Measurements from ENCODE around the gene CIZ1.
A peak's percentile ranks its signal among the peaks of the same experiment; 100 is the strongest.

The CIZ1 gene

GRCh38 chr9:128163027-128163515, 28.3 kb downstream of the CIZ1 start:
- DNase-seq (ENCODE audit: low spot score) = no peak

- DNase-seq (ENCODE audit: low spot score) = no peak
Observed at GRCh38 chr9:128162215-128163026, 29.0 kb downstream of the CIZ1 start.

GRCh38 chr9:128161215-128161902, 30.0 kb downstream of the CIZ1 start:
- DNase-seq (ENCODE audit: low spot score) = no peak

DNA sequence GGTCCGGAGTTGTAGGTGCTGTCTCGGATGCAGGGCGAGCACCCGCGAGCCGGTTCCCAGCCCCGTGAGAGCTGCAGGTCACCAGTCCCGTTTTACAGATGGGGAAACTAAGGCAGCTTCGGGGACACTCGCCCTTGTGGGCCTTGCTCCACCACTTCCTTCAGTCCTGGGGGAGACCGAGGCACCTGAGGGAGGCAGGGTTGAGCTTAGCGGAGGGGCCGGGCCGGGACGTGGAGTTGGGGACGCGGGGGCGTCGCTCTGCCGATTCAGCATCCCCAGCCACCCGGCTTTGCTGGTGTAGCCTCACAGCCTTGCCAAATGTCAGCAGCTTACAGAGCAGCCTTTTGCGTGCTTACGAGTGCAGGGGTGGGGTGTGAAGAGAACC, 30.8 kb downstream of the CIZ1 start:
- DNase-seq (ENCODE audit: low spot score) = peak; percentile 15

DNA sequence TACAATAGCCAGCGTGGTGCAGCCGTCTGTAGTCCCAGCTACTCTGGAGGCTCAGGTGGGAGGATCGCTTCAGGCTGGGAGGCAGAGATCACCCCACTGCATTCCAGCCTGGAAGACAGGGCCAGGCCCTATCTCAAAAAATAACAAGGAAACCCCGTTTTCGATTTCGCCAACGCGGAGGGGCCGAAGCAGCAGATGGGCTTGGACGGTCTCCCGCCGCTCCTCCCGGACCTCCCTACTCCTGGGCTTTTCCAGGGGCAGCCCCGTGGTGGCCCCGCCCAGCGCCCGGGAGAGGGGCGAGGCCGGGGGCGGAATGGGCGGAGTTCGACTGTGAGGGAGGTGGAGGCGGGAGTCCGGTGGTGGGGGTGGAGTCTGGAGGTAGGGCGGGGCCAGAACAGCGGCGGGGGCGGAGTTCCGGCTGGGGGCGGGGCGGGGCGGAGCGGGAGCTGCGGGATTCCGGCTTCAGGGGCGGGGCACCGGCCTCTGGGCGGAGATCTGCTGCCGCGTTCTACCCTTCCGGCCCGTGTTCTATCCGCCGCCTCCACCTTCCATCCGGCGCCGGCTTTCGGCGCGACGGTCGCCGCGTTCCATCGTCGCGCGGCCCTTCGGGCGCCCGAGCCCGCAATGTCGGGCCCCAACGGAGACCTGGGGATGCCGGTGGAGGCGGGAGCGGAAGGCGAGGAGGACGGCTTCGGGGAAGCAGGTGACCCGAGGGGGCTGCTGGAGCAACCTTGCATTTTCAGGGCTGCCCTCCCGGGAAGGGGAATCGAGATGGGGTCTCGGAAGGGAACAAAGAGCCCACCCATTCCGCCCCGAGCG, 31.4 kb downstream of the CIZ1 start, which contains the start of gene BBLN:
Gene BBLN, plus strand, starts transcription at position 482 of the 819 bp plus-strand sequence. Its CDS starts 143 bp downstream, at position 625.
- DNase-seq (ENCODE audit: low spot score) = peak; percentile 92

GRCh38 chr9:128159522-128159783, 31.9 kb downstream of the CIZ1 start:
- peak; percentile 60 for DNase-seq (ENCODE audit: low spot score)

GRCh38 chr9:128155736-128156500, 35.5 kb downstream of the CIZ1 start:
- no peak for DNase-seq (ENCODE audit: low spot score)

DNA sequence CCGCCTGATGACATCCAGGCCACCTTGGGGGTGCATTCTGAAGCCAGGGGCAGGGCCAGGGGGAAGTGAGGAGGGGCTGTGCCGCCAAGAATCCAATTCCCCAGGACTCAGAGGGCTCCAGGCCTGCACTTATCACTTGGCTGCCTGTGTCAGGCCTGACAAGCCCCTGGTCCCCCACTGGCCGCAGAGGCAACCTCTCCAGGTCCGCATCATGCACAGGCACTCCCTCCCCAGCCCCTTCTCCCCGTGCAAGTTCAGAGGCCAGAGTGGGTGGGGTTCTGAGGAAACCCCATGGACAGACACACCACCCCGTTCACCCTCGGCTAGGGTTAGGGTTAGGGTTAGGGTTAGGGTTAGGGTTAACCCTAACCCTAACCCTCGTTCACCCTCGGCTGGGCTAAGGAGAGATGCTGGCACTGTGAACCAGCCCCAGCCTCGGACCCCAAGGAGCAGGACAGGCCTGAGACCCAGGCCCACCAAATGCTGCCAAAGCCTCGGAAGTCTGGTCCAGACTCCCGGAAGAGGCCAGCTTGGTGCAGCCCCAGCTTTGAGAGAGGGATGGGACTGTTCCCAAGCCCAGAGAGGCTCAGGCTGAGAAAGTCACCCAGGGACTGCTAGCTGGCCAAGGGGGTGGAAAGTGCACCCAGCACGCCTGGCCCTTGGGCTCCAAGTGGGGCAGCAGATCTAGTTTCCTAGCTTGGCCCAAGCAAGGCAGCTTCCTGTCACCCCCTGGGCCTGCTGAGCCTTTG, 37.3 kb downstream of the CIZ1 start:
- DNase-seq (ENCODE audit: low spot score) = no peak

DNA sequence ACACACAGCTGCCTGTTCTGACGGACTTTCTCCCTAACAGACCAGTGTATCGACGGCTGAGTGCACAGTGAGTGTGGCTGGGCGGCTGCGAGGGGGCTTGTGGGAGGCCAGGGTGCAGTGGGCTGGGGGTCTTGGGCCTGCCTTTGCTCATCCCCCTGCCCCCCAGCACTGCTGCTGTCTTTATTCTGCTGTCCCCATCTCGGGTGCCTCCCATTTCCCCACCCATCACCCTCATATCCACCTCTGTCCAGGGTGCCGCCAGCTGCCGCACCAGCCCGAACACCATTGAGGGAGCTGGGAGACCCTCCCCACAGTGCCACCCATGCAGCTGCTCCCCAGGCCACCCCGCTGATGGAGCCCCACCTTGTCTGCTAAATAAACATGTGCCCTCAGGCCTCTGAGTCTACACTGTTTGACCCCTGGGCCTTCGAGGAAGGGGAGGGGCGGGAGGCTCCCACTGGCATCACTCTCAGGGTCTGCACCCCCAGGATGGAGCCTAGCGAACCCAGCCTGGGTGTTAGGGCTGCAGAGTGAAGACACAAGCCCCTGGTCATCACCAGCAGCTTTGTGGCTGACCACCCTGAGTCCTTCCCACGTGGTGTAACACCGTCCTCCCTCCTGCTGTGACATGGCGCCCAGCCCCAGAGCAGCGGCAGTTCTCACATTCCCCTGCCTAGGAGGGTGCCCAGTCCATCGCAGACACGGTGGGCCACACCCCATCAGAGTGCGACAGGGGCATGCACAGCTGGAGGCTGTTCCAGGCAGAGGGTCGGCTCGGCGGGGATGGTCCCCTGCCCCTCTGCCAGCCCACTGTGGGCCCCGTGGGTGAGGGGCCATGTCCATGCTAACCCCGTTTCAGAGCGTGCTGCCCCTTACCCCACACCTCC, 38.1 kb downstream of the CIZ1 start:
- DNase-seq (ENCODE audit: low spot score) = no peak

DNA sequence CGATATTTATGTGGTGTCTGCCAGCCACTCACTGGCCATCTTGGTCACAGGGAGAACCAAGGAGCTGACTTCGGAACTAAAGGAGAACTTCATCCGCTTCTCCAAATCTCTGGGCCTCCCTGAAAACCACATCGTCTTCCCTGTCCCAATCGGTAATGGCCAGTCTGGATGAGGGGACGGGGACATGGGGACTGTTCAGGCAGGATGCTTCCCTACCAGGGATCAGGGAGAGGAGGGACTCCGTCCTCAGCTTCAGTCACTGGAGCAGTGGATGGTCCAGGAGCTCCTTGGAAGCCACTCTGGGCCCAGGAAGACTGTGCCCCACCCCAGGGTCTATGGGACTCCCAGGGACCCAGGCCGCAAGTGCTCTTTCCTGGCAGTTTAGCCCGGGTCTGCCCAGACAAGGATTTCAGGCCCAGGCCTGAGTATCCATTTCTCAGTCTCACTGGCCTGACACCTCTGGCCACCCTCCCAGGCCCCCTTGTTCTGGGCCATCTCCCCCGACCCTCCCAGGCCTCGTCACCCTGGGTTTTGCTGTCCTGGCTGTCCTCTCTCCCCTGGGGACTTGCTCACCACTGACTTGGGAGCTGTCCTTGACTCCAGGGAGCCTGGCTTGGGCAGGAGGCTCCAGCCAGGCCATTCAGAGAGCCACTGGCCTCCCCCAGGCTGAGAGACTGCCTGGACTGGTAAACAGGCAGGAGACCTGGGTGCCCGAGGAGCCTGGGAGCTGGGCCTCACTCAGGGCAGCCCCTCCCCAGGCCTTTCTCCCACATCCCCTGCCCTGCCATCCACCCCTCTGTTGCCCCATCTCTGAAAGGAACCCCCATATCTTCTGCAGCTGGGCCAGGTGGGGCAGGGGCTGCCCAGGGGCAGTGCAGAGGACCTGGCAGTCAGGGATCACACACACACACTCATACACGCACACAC, 39.0 kb downstream of the CIZ1 start:
- no peak for DNase-seq (ENCODE audit: low spot score)

DNA sequence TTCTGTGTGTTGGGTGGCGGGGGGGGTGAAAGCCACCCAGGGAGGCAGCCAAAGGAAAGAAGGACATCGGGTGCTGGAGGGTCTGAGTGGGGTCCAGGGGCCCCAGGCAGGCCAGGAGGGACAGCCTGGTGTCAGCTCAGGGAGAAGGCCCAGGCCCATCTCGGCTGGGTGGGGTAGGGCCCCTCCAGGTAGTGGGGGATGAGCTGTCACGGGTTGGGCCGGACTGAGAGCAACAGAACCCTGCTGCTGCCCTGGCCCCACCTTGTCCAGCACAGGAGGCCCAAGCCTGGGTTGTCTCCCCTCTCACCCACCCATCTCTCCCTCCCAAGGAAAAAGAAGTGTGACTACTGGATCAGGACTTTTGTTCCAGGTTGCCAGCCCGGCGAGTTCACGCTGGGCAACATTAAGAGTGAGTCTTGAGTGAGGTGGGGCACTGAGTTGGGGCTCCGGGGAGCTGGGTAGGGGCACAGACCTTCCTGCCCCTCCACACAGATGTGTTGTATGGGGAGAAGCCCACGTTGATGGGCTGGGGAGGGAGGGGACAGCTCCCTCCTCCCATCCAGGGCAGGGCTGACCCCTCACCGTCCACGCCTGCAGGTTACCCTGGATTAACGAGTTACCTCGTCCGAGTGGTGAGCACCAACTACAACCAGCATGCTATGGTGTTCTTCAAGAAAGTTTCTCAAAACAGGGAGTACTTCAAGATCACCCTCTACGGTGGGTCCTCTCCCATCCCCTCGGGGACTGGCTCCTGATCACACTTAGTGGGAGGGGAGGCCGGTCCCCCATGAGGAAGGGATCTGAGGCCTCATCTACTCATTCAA, 39.9 kb downstream of the CIZ1 start:
- DNase-seq (ENCODE audit: low spot score) = no peak

DNA sequence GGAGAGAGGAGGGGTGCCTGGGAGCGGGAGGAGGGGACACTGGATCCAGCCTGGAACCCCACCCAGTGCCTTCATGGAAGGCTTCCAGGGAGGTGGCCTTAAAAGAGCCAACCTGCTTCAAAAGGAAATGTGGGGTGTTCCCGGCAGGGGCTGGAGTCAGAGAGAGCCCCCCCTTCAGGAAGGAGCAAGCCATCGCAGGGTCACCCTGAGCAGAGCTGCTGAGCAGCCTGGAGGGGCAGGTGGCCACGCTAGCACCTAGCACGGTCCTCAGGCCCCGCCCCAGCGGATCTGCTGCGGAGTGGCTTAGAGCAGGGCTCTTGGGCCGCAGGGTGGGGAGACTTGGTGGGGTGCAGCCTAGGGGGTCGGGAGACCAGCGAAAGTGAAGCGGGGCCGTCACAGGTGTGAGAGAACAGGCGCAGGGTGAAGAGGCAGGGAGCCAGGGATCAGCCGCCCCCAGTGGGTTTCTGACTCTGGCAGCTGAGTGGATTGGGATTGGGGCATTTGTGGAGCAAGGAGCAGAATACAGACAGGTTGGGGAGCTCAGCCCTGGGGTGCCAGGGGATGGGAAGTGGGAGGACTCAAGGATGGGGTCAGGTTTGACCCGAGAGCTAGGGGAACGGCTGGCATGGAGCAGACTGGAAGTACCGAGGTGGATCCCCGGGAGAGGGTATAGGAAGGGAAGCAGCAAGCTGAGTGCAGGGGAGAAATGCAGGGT, 40.6 kb downstream of the CIZ1 start:
- no peak for DNase-seq (ENCODE audit: low spot score)

GRCh38 chr9:128149951-128150593, 41.3 kb downstream of the CIZ1 start:
- no peak for DNase-seq (ENCODE audit: low spot score)

- DNase-seq (ENCODE audit: low spot score) = no peak
Observed at GRCh38 chr9:128149001-128149701, 42.2 kb downstream of the CIZ1 start, which contains the start of gene LCN2. Gene LCN2 (plus strand): TSS chr9:128149453. CDS start chr9:128149526, 73 bp downstream.

DNA sequence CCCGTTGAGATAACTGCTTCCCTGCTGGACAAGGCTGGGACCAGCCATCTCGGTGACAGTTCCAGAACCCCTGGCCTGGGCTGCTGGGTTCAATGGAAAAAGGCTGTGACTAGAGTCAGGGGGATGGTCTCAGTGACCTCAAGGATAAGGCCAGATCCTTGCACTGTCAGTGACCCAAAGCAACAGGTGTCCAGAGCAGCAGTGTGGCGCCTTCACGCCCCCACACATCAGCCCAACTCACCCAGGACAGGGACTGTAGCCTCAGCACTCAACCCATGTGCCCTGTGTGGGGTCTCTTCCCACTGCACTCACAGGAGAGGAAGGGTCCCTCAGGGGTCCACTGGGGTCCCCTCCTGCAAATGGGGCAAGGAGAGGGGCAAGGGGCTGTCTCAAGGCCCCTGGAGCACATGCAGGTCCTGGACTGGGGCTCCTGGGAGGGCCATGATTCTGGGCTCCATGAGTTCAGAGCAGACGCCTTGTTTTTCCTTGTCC, 42.8 kb downstream of the CIZ1 start:
- DNase-seq (ENCODE audit: low spot score) = no peak

DNA sequence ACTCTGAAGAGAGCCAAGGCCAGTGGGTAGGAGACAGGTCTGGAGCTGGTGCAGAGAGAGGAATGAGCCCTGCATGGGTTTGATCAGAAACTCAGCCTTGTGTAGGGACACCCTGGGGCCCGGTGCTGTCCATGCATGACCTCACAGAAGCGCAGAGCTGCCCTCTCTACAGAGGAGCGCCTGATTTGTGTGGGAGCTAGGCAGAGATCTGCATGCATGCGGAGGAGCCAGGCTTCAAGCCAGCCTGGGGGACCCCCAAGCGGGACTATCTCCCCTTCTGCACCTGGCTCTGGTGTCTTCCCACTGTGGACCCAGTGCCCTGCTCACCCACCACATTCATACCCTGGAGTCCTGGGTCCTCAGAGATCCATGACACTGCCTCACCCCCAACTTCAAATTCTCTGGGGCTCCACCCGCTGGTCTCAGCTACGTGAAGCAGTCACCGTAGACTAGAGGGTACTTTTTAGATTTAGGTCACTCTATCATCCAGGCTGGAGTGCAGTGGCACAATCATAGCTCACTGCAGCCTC, 44.7 kb downstream of the CIZ1 start:
- no peak for DNase-seq (ENCODE audit: low spot score)

Measured in CD4-positive, alpha-beta T cell treated with Interleukin-2 at 100 ng/mL for 4 hours (primary cell).